Colon (tissue), 2 donors: ENCODE results near the gene ISCU.
"Not testable (repeated sequence)": the region's sequence is repeated elsewhere in the genome, so short reads cannot be mapped to it uniquely, and the experiment has no call there.

Experiments used
- FAIRE-seq: peaks from 2 replicates; lab custom pipeline; 2012; peaks lifted over from hg19 to GRCh38; lab: Jason Lieb, UNC
- donor health status: control.
- donor health status: control.

Gene ISCU

GRCh38 chr12:108543652-108544051 is 18.7 kb upstream of the ISCU start:
- FAIRE-seq, result no peak

DNA sequence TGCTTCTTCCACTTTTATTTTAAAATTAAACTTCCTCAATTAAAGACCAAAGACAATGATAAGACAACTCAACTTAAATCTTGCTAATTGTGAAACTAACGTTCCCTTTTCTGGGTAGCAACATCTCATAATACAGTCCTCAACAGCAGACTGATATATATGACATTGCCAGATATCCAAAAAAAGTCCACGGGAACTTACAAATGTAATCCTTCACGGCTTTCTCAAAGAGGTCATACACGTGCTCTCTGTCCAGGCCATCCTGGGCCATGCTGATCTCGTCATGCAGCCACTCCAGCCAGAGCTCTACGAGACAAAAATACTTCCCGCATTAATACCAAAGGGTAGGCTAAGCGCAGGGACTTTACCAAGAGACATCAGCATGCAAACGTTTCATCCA is 14.7 kb upstream of the ISCU start:
- no peak for FAIRE-seq

- no peak for FAIRE-seq
Measured at GRCh38 chr12:108548954-108549521, 13.4 kb upstream of the ISCU start.

DNA sequence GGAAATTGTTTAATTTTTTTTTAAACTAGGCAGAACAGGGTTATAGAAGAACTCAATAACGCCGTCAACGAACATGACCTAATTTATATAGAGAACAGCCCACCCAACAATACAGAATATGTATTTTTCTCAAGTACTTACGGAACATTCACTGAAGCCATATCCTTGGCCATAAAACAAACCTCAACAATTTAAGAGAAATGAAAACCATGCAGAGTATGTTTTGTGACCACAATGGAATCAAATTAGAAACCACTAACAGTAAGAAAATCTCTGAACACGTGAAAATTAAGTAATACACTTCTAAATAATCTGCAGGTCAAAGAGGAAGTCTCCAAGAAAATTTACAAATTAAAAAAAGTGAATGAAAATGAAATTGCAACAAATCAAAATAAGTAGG is 10.9 kb upstream of the ISCU start:
- FAIRE-seq, result no peak

DNA sequence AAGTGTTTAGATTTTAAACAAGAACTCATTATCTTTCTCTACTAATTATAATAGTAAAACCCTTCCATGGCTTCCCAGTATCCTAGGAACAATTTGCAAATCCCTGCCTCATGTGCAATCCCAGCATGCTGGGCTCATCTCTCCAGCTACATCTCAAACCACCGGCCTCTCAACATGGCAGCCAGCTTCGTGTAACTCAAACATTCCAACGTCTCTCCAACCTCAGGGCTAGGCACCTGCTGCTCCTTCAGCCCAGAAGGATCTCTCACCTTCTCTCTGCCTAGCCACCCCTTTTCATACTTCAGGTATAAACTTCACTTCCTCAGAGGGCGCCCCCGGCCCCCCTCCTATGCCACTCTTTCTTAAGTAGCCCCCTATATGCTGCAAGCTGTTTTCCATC is 8.6 kb upstream of the ISCU start:
- no peak for FAIRE-seq

- FAIRE-seq, result not testable (repeated sequence)
Measured at GRCh38 chr12:108555383-108555782, 7.0 kb upstream of the ISCU start.

DNA sequence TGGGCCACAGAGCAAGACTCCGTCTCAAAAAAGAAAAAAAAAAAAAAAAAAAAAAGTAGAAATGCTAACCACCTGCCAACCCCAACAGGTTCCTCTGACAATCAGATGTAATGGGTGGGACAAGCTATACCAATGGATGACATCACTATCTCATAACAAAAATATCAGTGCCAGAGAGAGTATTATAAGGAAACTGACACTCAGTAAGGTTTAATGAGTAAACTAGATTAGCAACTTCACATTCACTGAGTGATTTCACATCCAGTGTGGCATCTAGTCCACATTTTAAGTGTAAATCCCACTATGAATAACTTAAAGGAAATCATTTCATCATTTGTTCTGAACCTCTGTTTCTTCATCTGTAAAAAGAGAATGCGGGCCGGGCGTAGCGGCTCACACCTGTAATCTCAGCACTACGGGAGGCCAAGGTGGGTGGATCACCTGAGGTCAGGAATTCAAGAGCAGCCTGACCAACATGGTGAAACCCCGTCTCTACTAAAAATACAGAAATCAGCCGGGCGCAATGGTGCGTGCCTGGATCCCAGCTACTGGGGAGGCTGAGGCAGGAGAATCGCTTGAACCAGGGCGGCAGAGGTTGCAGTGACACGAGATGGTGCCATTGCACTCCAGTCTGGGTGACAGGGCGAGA is 3.3 kb upstream of the ISCU start:
- FAIRE-seq, result no peak

GRCh38 chr12:108559748-108560147 is 2.6 kb upstream of the ISCU start:
- FAIRE-seq, result no peak

DNA sequence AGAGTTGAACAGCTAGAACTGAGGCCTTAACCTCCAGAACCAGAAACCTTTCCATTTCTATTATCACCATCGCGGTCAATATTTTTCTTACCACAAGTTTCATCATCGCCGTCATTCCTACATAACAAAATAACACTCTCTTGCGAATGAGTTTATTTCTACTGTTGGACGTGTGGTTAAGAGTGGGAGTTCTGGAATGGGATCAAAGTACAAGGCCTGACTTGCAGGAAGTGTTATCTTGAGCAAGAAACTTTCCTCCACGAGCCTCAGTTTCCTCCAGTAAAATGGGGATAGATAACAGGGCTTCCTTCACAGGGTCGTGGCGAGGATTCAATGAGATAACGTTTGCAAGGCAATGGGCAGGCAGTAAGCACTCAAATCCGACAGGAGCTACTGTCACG is 2.1 kb upstream of the ISCU start:
- no peak for FAIRE-seq

GRCh38 chr12:108560752-108561719 is 1.4 kb upstream of the ISCU start, which contains the start of gene SART3:
Gene SART3, minus strand, starts transcription at chr12:108561173. Its CDS starts 19 bp downstream, at chr12:108561154.
- no peak for FAIRE-seq

- no peak for FAIRE-seq
Measured at GRCh38 chr12:108561852-108562347, 496 bp upstream of the ISCU start.

- FAIRE-seq, result no peak
Measured at GRCh38 chr12:108563136-108563803, 874 bp downstream of the ISCU start.

DNA sequence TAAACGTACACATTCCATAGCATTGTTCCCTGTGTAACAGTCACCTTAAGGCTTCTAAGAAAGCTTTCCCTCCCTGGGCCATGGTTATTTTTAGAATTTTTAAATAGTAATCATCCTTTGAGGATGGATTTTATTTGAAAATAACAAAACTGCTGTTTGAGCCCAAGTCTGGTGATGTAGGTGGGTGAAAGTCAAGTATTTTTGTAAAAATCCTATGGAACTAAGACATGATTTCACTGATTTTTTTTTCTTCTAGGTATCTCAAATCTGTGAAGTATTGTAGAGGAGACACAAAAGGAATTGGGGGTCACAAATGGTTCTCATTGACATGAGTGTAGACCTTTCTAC is 1.4 kb downstream of the ISCU start:
- no peak for FAIRE-seq

- FAIRE-seq, result no peak
Measured at GRCh38 chr12:108564724-108565123, 2.3 kb downstream of the ISCU start.

DNA sequence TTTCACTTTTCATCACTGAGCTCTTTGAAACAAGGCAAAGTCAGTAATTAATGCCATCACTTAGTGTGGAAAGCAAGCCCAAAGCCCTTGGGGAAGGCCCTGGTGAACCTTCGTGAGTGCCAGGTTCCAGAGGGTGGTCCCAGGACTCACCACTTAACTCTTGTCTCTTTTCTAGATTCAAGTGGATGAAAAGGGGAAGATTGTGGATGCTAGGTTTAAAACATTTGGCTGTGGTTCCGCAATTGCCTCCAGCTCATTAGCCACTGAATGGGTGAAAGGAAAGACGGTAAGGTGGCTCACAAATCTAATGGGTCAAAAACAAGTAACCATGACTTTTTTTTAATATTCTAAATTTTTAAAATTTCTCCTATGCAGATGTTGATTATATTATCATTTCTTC is 2.8 kb downstream of the ISCU start:
- no peak for FAIRE-seq

- no peak for FAIRE-seq
Measured at GRCh38 chr12:108565976-108566375, 3.6 kb downstream of the ISCU start.

- no peak for FAIRE-seq
Measured at GRCh38 chr12:108566452-108566851, 4.1 kb downstream of the ISCU start.

- no peak for FAIRE-seq
Measured at GRCh38 chr12:108567406-108568337, 5.3 kb downstream of the ISCU start.

DNA sequence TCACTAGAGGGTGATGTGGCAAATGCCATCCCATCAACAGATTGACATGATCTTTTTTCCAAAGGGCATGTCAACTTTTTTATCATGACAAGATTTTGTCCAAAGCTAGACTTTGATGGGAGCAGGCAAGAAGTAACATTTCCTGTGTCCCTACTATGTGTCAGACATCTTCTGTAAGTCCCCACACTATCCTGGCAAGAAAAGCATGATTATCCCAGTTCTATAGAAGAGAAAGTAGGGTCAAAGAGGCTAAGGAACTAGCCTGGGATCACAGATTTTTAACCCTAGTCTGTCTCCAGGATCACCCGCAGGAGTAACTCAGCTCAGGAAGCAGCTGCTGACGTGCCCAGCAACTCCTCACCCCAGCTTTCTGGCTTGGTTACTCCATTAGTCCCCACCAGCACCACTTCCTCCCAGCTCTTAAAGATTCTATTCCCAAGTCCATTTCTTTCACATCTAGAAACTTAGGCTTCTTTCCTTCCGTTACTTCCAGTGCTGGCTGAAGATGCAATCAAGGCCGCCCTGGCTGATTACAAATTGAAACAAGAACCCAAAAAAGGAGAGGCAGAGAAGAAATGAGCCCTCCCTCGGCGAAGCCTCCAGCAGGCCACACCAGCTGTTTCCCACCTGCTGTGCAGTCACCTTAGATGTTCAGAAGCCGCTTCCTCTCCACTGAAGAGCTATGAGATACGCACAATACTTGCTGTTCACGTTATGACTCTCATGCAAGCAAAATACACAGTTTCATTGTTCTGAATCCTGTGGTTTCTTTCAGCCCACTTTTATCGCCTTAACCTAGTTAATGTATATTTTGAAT is 6.2 kb downstream of the ISCU start:
- FAIRE-seq, result no peak
